DND-41 (cell line): ENCODE results near the gene GNG8.

ENCODE experiments used
- ATAC-seq: fragments of 200-7000 bp; cut with Tn5 transposase; 3 replicates; pipeline ENCODE4 v1.9.1; 2021; ENCODE audit warnings: low read depth; ENCODE audit not compliant: insufficient read depth
- DNase-seq: peaks from one replicate; pipeline ENCODE4 v3.0.0-alpha.2; 2020
- H2AFZ ChIP-seq: 2 replicates; pipeline ENCODE4 v1.6.0; 2012; ENCODE audit warnings: low read depth, low read length
- H3K27ac ChIP-seq: 2 replicates; pipeline ENCODE4 v1.5.1; 2012; ENCODE audit warnings: low read length, inconsistent platforms
- H3K27me3 ChIP-seq: fragments of 200-600 bp; sonication (generic); 2 replicates; pipeline ENCODE4 v1.6.0; 2012; ENCODE audit warnings: low read length, mild to moderate bottlenecking, inconsistent platforms; ENCODE audit not compliant: insufficient read depth, poor library complexity
- H3K36me3 ChIP-seq: 2 replicates; pipeline ENCODE4 v1.5.1; 2012; ENCODE audit warnings: low read length, inconsistent platforms; ENCODE audit not compliant: insufficient read depth
- H3K4me1 ChIP-seq: 2 replicates; pipeline ENCODE4 v1.5.1; 2012; ENCODE audit warnings: mild to moderate bottlenecking, low read length; ENCODE audit not compliant: insufficient read depth
- H3K4me2 ChIP-seq: 2 replicates; pipeline ENCODE4 v1.6.0; 2012; ENCODE audit warnings: mild to moderate bottlenecking, moderate library complexity, low read length, inconsistent platforms; ENCODE audit not compliant: insufficient read depth
- H3K4me3 ChIP-seq, 2 experiments: fragments of 200-600 bp in 1 of 2; shearing (Covaris generic) in 1 of 2; 2 replicates each; pipeline ENCODE4 v1.5.1; 2012 to 2016; ENCODE audit warnings: inconsistent platforms in 2 of 2, low read length in 2 of 2, mild to moderate bottlenecking in 2 of 2, low read depth in 1 of 2, moderate library complexity in 1 of 2
- H3K79me2 ChIP-seq: 2 replicates; pipeline ENCODE4 v1.6.0; 2012; ENCODE audit warnings: low read length, inconsistent platforms; ENCODE audit not compliant: insufficient read depth
- H3K9ac ChIP-seq: 2 replicates; pipeline ENCODE4 v1.6.0; 2012; ENCODE audit warnings: low read depth, mild to moderate bottlenecking, inconsistent platforms, low read length, moderate library complexity
- H3K9me3 ChIP-seq: 2 replicates; pipeline ENCODE4 v1.5.1; 2012; ENCODE audit warnings: low read length, moderate library complexity, mild to moderate bottlenecking, inconsistent platforms; ENCODE audit not compliant: insufficient read depth, severe bottlenecking
- H4K20me1 ChIP-seq: 2 replicates; pipeline ENCODE4 v1.6.0; 2012; ENCODE audit warnings: low read length; ENCODE audit not compliant: insufficient read depth
- CTCF ChIP-seq: IDR thresholded peaks from 2 replicates; pipeline ENCODE4 v1.5.1; 2012; ENCODE audit warnings: borderline replicate concordance, low read length, moderate library complexity, mild to moderate bottlenecking; ENCODE audit not compliant: poor library complexity, severe bottlenecking; ENCODE audit errors: extremely low read depth
- EZH2 ChIP-seq: IDR thresholded peaks from 3 replicates; pipeline ENCODE4 v1.6.1; 2012; ENCODE audit warnings: borderline replicate concordance, low read depth, mild to moderate bottlenecking, moderate library complexity, low read length, inconsistent platforms; ENCODE audit not compliant: severe bottlenecking

The GNG8 gene

DNA sequence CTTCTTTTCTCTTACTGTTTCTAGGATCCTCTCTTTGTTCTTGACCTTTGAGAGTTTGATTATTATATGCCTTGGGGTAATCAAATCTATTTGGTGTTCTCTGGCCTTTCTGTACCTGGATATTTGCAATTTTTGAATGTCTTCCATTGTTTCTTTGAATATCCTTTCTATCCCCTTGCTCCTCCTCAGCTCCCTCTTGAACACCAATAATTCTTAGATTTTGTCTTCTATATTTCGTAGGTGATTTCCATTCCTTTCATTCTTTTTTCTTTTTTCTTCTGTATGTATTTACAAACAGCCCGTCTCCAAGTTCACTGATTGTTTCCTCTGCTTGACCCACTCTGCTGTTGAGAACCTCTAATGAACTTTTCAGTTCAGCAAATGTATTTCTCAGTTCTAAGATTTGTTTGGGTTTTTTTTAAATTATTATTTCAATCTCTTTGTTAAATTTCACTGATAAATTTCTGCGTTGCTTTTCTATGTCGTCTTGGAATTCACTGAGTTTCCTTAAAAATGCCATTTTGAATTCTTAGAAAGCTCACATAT lies 37.6 kb downstream of the GNG8 start:
- DNase-seq (no peak), ATAC-seq (no peak)
- H2AFZ ChIP-seq = no peak overlapping the region
- peaks cover 21% of the 10 kb centered on the region for H3K4me1 ChIP-seq
- no peak overlapping the region for H3K4me2 ChIP-seq
- H3K9me3 ChIP-seq = peaks cover 6% of the 10 kb centered on the region
- H3K27ac ChIP-seq = no peak overlapping the region
- H3K79me2 ChIP-seq = peaks cover 23% of the 10 kb centered on the region
- H4K20me1 ChIP-seq = peaks cover 16% of the 10 kb centered on the region
- no peaks in the 10 kb centered on the region for H3K27me3 ChIP-seq
- no peak overlapping the region for H3K9ac ChIP-seq
- peaks cover 12% of the 10 kb centered on the region for H3K36me3 ChIP-seq
- H3K4me3 ChIP-seq = no peak overlapping the region
- TF ChIP-seq CTCF (no peak), EZH2 (no peak)

DNA sequence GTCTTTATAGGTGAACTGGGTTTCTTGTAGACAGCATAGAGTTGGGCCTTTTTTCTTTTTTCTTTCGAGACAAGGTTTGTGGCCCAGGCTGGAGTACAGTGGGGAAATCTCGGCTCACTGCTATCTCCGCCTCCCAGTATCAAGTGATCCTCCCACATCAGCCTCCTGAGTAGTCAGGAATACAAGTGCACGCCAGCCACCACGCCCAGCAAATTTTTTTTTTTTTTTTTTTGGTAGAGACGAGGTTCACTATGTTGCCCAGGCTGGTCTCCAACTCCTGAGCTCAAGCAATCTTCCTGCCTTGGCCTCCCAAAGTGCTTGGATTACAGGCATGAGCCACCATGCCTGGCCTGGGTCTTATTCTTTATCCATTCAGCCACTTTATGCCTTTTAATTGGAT lies 40.0 kb downstream of the GNG8 start:
- DNase-seq (no peak), ATAC-seq (no peak)
- H3K4me2 ChIP-seq = no peak overlapping the region
- H3K4me1 ChIP-seq = peaks cover 6% of the 10 kb centered on the region
- H3K27me3 ChIP-seq = no peaks in the 10 kb centered on the region
- no peak overlapping the region for H2AFZ ChIP-seq
- H3K36me3 ChIP-seq = no peaks in the 10 kb centered on the region
- no peaks in the 10 kb centered on the region for H3K79me2 ChIP-seq
- no peak for TF ChIP-seq CTCF
- TF ChIP-seq EZH2 = no peak
- H3K9me3 ChIP-seq = peaks cover 6% of the 10 kb centered on the region
- no peak overlapping the region for H3K9ac ChIP-seq
- no peak overlapping the region for H3K27ac ChIP-seq
- H4K20me1 ChIP-seq = no peaks in the 10 kb centered on the region
- H3K4me3 ChIP-seq = no peak overlapping the region

DNA sequence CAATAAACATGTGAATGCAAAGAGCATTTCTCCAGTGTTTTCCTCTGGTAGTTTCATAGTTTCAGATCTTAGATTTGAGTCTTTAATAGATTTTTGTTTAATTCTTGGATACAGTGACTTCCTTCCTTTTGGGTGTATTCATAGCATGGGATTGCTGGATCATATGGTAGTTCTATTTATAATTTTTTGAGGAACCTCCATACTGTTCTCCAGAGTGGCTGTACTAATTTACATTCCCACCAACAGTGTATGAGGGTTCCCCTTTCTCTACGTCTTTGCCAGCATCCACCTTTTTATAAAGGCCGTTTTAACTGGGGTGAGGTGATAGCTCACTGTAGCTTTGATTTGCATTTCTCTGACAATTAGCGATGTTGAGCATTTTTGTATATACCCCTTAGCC lies 44.1 kb downstream of the GNG8 start:
- TF ChIP-seq CTCF (no peak), EZH2 (no peak)
- Histone ChIP-seq H3K4me2 (no peak overlapping the region), H2AFZ (no peak overlapping the region), H3K79me2 (no peaks in the 10 kb centered on the region), H3K4me3 (no peak overlapping the region), H3K27me3 (no peaks in the 10 kb centered on the region), H3K36me3 (no peaks in the 10 kb centered on the region), H3K9me3 (no peaks in the 10 kb centered on the region), H3K27ac (no peak overlapping the region), H4K20me1 (no peaks in the 10 kb centered on the region), H3K9ac (no peak overlapping the region), H3K4me1 (no peaks in the 10 kb centered on the region)
- ATAC-seq = no peak
- DNase-seq = no peak

DNA sequence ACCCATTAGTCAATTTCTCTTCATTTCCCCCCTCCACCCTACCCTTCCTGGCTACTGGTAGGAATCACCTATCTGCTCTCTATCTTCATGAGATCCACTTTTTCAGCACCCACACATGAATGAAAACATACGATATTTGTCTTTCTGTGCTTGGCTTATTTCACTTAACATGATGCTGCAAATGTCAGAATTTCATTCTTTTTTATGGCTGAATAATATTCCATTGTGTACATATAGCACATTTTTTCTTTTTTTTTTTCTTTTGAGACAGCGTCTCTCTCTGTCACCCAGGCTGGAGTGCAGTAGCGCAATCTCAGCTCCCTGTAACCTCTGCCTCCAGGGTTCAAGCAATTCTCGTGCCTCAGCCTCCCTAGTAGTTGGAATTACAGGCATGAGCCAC lies 44.7 kb downstream of the GNG8 start:
- no peaks in the 10 kb centered on the region for H3K27me3 ChIP-seq
- TF ChIP-seq CTCF = no peak
- no peak for TF ChIP-seq EZH2
- no peak overlapping the region for H3K4me2 ChIP-seq
- DNase-seq (no peak), ATAC-seq (no peak)
- H3K36me3 ChIP-seq = no peaks in the 10 kb centered on the region
- no peak overlapping the region for H2AFZ ChIP-seq
- no peaks in the 10 kb centered on the region for H3K9me3 ChIP-seq
- no peaks in the 10 kb centered on the region for H4K20me1 ChIP-seq
- no peak overlapping the region for H3K27ac ChIP-seq
- no peak overlapping the region for H3K4me3 ChIP-seq
- no peaks in the 10 kb centered on the region for H3K4me1 ChIP-seq
- H3K9ac ChIP-seq = no peak overlapping the region
- no peaks in the 10 kb centered on the region for H3K79me2 ChIP-seq
